Right lobe of liver (tissue), 6 donors: ENCODE measurements around the gene MACROD2. TPM values are rescaled to one million over a fixed set of nuclear protein-coding genes. Genes with fewer than 3 reads are reported as not detected.

Experiments
- ATAC-seq, 4 donors: fragments of 200-7000 bp; cut with Tn5 transposase; one replicate each; pipeline ENCODE4 v1.9.1; 2020; ENCODE audit warnings: mild to moderate bottlenecking in 4 of 4, moderate library complexity in 4 of 4
- DNase-seq, 3 donors: peaks; one replicate each; pipeline ENCODE4 v3.0.0-alpha.2; 2020
- H3K27ac ChIP-seq, 3 donors: fragments of 200-600 bp; one replicate each; pipeline ENCODE4 v1.8.0; 2022
- H3K27me3 ChIP-seq, 2 donors: fragments of 200-600 bp; one replicate each; pipeline ENCODE4 v1.8.0; 2022
- H3K36me3 ChIP-seq, 4 donors: fragments of 200-600 bp; sonication (generic) in 1 of 4; one replicate each; pipeline versions ENCODE4 v1.5.1 to v1.8.0; 2017 to 2022; ENCODE audit warnings: control low read depth in 1 of 4
- H3K4me1 ChIP-seq, 4 donors: fragments of 200-600 bp; sonication (generic) in 1 of 4; one replicate each; pipeline versions ENCODE4 v1.5.1 to v1.8.0; 2017 to 2022; ENCODE audit warnings: control low read depth in 1 of 4
- H3K4me3 ChIP-seq, 3 donors: fragments of 200-600 bp; one replicate each; pipeline ENCODE4 v1.8.0; 2022
- H3K9me3 ChIP-seq, 4 donors: fragments of 200-600 bp; sonication (generic) in 1 of 4; one replicate each; pipeline versions ENCODE4 v1.5.1 to v1.8.0; 2017 to 2022; ENCODE audit warnings: control low read depth in 1 of 4
- CTCF ChIP-seq, 4 donors: fragments of 200-600 bp in 3 of 4; fragments of 450-650 bp in 1 of 4; IDR thresholded peaks; one replicate each; pipeline versions ENCODE4 v1.5.1 to v1.8.0; 2016 to 2022; ENCODE audit warnings: antibody characterized with exemption in 4 of 4, mild to moderate bottlenecking in 2 of 4
- POLR2A ChIP-seq: fragments of 450-650 bp; IDR thresholded peaks from one replicate; pipeline ENCODE4 v1.6.1; 2017; ENCODE audit warnings: antibody characterized with exemption, mild to moderate bottlenecking
- WGBS: methylation state at CpG from one replicate; pipeline ENCODE4 v1.1.6; 2018; ENCODE audit warnings: low coverage, low lambda C conversion rate; ENCODE audit not compliant: insufficient coverage; ENCODE audit errors: missing lambda C conversion rate; 5-methylcytosine and 5-hydroxymethylcytosine counted together
- intact Hi-C, 2 donors: fragments of 100-400 bp; cut with DNase I; formaldehyde crosslinking; loops; one replicate each; pipeline versions ENCODE4 v1.11.2 to v1.14.1; 2022
- total RNA-seq, 6 experiments: library from RNA; depleted of rRNA in 2 of 6; stranded (reverse); fragments of >200 nt in 2 of 6; fragmentation: NEBNext Ultra II Directional in 3 of 6; extraction: Animal tissue kit (Norgen Biotek cat#: 25700) in 3 of 6; gene quantifications; one replicate each; pipeline versions ENCODE4 v1.1.0 to v1.2.4, GENCODE V29; 2016 to 2023
- donor health status: DM: no; HTN: yes; CAD: no.
- donor health status: DM: no; HTN: no; CAD: no.
- donor health status: DM: no; HTN: no; CAD: no.
- donor health status: DM: no; HTN: yes; CAD: no.
- donor health status: DM: no; HTN: yes; CAD: no.

Gene MACROD2
- total RNA-seq, 6 experiments from 2014 or later, result 1.2 to 5.5 (median 3.3) TPM

- Histone ChIP-seq H3K9me3 (peaks cover 0 to 5% (median 0%) of the 10 kb centered on the region in 4 donors), H3K27ac (no peak overlapping the region), H3K4me1 (no peaks in the 10 kb centered on the region), H3K4me3 (no peak overlapping the region), H3K36me3 (no peaks in the 10 kb centered on the region), H3K27me3 (no peaks in the 10 kb centered on the region)
- ATAC-seq (no peak), DNase-seq (no peak)
- TF ChIP-seq CTCF (IDR thresholded peaks at IDR 0.05), result no peak
- TF ChIP-seq POLR2A, result no peak
- intact Hi-C loops, result no loop called here
- WGBS, result 92% methylated on average over 2 of the region's 2 CpGs
Observed at GRCh38 chr20:15546525-15547023, 1551.3 kb downstream of the MACROD2 start.

- H3K27me3 ChIP-seq, result no peaks in the 10 kb centered on the region
- H3K36me3 ChIP-seq, result no peaks in the 10 kb centered on the region
- WGBS, result 88% methylated on average over 3 of the region's 3 CpGs
- DNase-seq, result no peak
- no peaks in the 10 kb centered on the region for H3K4me1 ChIP-seq
- intact Hi-C loops, result no loop called here
- H3K27ac ChIP-seq, result no peak overlapping the region
- H3K9me3 ChIP-seq, result peaks cover 0 to 5% (median 0%) of the 10 kb centered on the region in 4 donors
- ATAC-seq, result no peak
- no peak overlapping the region for H3K4me3 ChIP-seq
- TF ChIP-seq POLR2A, result no peak
- no peak for TF ChIP-seq CTCF (IDR thresholded peaks at IDR 0.05)
Observed at GRCh38 chr20:15547119-15547518, 1551.8 kb downstream of the MACROD2 start.

- ATAC-seq (no peak), DNase-seq (no peak)
- Histone ChIP-seq H3K9me3 (peaks cover 0 to 12% (median 2%) of the 10 kb centered on the region in 4 donors), H3K27ac (no peak overlapping the region), H3K4me3 (no peak overlapping the region), H3K36me3 (no peaks in the 10 kb centered on the region), H3K27me3 (no peaks in the 10 kb centered on the region), H3K4me1 (no peaks in the 10 kb centered on the region)
- TF ChIP-seq POLR2A, result no peak
- TF ChIP-seq CTCF (IDR thresholded peaks at IDR 0.05), result no peak
- WGBS, result 64% methylated on average over 2 of the region's 2 CpGs
- intact Hi-C loops, result no loop called here
Observed at GRCh38 chr20:15550116-15550870, 1555.0 kb downstream of the MACROD2 start.

- no peaks in the 10 kb centered on the region for H3K4me1 ChIP-seq
- TF ChIP-seq CTCF (IDR thresholded peaks at IDR 0.05), result no peak
- no peak for TF ChIP-seq POLR2A
- intact Hi-C loops, result no loop called here
- whole genome bisulfite sequencing, result 35% methylated on average over 2 of the region's 2 CpGs
- no peak overlapping the region for H3K27ac ChIP-seq
- H3K4me3 ChIP-seq, result no peak overlapping the region
- H3K9me3 ChIP-seq, result peaks cover 0 to 7% (median 2%) of the 10 kb centered on the region in 4 donors
- H3K36me3 ChIP-seq, result no peaks in the 10 kb centered on the region
- no peak for ATAC-seq
- H3K27me3 ChIP-seq, result no peaks in the 10 kb centered on the region
- no peak for DNase-seq
Observed at GRCh38 chr20:15555913-15556312, 1560.6 kb downstream of the MACROD2 start.
